ENCODE results near the gene GPR146.

The GPR146 gene

GRCh38 chr7:1090236-1090635 is 45.9 kb downstream of the GPR146 start:
- Histone ChIP-seq H3K27ac (ENCODE audit: low read length, poor library complexity, severe bottlenecking) (no peak overlapping the region), H3K14ac (ENCODE audit: low read length in 2 of 2) (peak overlapping the region in 1 of 2 experiments; percentile 69), H3K79me1 (replicated peaks; ENCODE audit: low read length, poor library complexity, severe bottlenecking) (peaks cover 32% of the 10 kb centered on the region), H2AFZ (ENCODE audit: low read depth, low read length) (no peak overlapping the region), H3K4me1 (ENCODE audit: control insufficient read depth, insufficient read depth, low read depth, low read length) (peaks cover 39% of the 10 kb centered on the region), H2BK120ac (ENCODE audit: low read depth, low read length) (no peak overlapping the region), H3K4me3 (ENCODE audit: insufficient read depth in 1 of 2, low read depth in 1 of 2, low read length in 2 of 2) (no peak overlapping the region), H3K23ac (ENCODE audit: low read length in 2 of 2) (peak overlapping the region in 1 of 2 experiments; percentile 5), H3K9ac (ENCODE audit: low read length) (no peak overlapping the region), H3K27me3 (ENCODE audit: control insufficient read depth in 1 of 2, insufficient read depth in 1 of 2, low read length in 2 of 2) (no peaks in the 10 kb centered on the region), H2BK15ac (ENCODE audit: low read depth, poor library complexity, severe bottlenecking) (no peak overlapping the region), H3K9me3 (ENCODE audit: control insufficient read depth, low read length) (no peaks in the 10 kb centered on the region), H4K8ac (ENCODE audit: low read length) (no peak overlapping the region), H3K18ac (ENCODE audit: low read depth in 1 of 2, low read length in 2 of 2) (no peak overlapping the region), H3K4ac (ENCODE audit: low read depth in 1 of 2, low read length in 2 of 2) (no peak overlapping the region), H2BK5ac (ENCODE audit: low read depth, low read length, poor library complexity, severe bottlenecking) (no peak overlapping the region), H4K91ac (ENCODE audit: low read length) (peak overlapping the region; percentile 14), H3K36me3 (ENCODE audit: control insufficient read depth in 1 of 2, insufficient read depth in 2 of 2, low read depth in 1 of 2, low read length in 2 of 2) (peaks cover 37 to 42% of the 10 kb centered on the region in 2 experiments), H2AK5ac (ENCODE audit: low read length, severe bottlenecking) (no peak overlapping the region), H2BK12ac (ENCODE audit: low read length in 2 of 2) (no peak overlapping the region), H3K4me2 (ENCODE audit: low read length, poor library complexity, severe bottlenecking) (no peak overlapping the region)
- 96% methylated on average over 21 of the region's 21 CpGs for WGBS
- DNase-seq: no peak

- H3K9me3 ChIP-seq (ENCODE audit: control insufficient read depth, low read length): no peaks in the 10 kb centered on the region
- H2AK5ac ChIP-seq (ENCODE audit: low read length, severe bottlenecking): no peak overlapping the region
- no peak overlapping the region for H3K23ac ChIP-seq (ENCODE audit: low read length in 2 of 2)
- H3K9ac ChIP-seq (ENCODE audit: low read length): no peak overlapping the region
- no peak overlapping the region for H3K18ac ChIP-seq (ENCODE audit: low read depth in 1 of 2, low read length in 2 of 2)
- peak overlapping the region; percentile 55 for H4K91ac ChIP-seq (ENCODE audit: low read length)
- WGBS: 73% methylated on average over 27 of the region's 28 CpGs
- H3K36me3 ChIP-seq (ENCODE audit: control insufficient read depth in 1 of 2, insufficient read depth in 2 of 2, low read depth in 1 of 2, low read length in 2 of 2): peaks cover 37 to 47% of the 10 kb centered on the region in 2 experiments
- no peak overlapping the region for H3K27ac ChIP-seq (ENCODE audit: low read length, poor library complexity, severe bottlenecking)
- no peak overlapping the region for H2BK12ac ChIP-seq (ENCODE audit: low read length in 2 of 2)
- no peak overlapping the region for H2BK15ac ChIP-seq (ENCODE audit: low read depth, poor library complexity, severe bottlenecking)
- H3K79me1 ChIP-seq (replicated peaks; ENCODE audit: low read length, poor library complexity, severe bottlenecking): peaks cover 37% of the 10 kb centered on the region
- no peak overlapping the region for H4K8ac ChIP-seq (ENCODE audit: low read length)
- no peak overlapping the region for H2BK120ac ChIP-seq (ENCODE audit: low read depth, low read length)
- DNase-seq: peak; percentile 36
- H2BK5ac ChIP-seq (ENCODE audit: low read depth, low read length, poor library complexity, severe bottlenecking): no peak overlapping the region
- H3K4me3 ChIP-seq (ENCODE audit: insufficient read depth in 1 of 2, low read depth in 1 of 2, low read length in 2 of 2): no peak overlapping the region
- H3K4ac ChIP-seq (ENCODE audit: low read depth in 1 of 2, low read length in 2 of 2): peak overlapping the region in 1 of 2 experiments; percentile 20
- H3K4me1 ChIP-seq (ENCODE audit: control insufficient read depth, insufficient read depth, low read depth, low read length): peaks cover 42% of the 10 kb centered on the region
- H3K27me3 ChIP-seq (ENCODE audit: control insufficient read depth in 1 of 2, insufficient read depth in 1 of 2, low read length in 2 of 2): no peaks in the 10 kb centered on the region
- no peak overlapping the region for H3K14ac ChIP-seq (ENCODE audit: low read length in 2 of 2)
- no peak overlapping the region for H2AFZ ChIP-seq (ENCODE audit: low read depth, low read length)
- H3K4me2 ChIP-seq (ENCODE audit: low read length, poor library complexity, severe bottlenecking): no peak overlapping the region
These were observed 46.6 kb downstream of the GPR146 start for GRCh38 chr7:1090686-1091643.

DNA sequence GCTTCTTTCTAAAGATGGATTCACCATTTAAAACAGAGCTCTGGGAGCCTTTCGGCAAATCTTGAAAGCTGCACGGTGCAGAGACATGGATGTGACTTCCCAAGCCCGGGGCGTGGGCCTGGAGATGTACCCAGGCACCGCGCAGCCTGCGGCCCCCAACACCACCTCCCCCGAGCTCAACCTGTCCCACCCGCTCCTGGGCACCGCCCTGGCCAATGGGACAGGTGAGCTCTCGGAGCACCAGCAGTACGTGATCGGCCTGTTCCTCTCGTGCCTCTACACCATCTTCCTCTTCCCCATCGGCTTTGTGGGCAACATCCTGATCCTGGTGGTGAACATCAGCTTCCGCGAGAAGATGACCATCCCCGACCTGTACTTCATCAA is 47.3 kb downstream of the GPR146 start:
- no peak overlapping the region for H3K4ac ChIP-seq (ENCODE audit: low read depth in 1 of 2, low read length in 2 of 2)
- 96% methylated on average over 18 of the region's 18 CpGs for WGBS

GRCh38 chr7:1092161-1092632 is 47.9 kb downstream of the GPR146 start:
- no peaks in the 10 kb centered on the region for H3K9me3 ChIP-seq (ENCODE audit: control insufficient read depth, low read length)
- no peak overlapping the region for H3K4ac ChIP-seq (ENCODE audit: low read depth in 1 of 2, low read length in 2 of 2)
- H2BK5ac ChIP-seq (ENCODE audit: low read depth, low read length, poor library complexity, severe bottlenecking): no peak overlapping the region
- H2AK5ac ChIP-seq (ENCODE audit: low read length, severe bottlenecking): no peak overlapping the region
- H2BK12ac ChIP-seq (ENCODE audit: low read length in 2 of 2): no peak overlapping the region
- no peak overlapping the region for H3K9ac ChIP-seq (ENCODE audit: low read length)
- H3K14ac ChIP-seq (ENCODE audit: low read length in 2 of 2): no peak overlapping the region
- 98% methylated on average over 40 of the region's 40 CpGs for WGBS
- DNase-seq: no peak
- no peak overlapping the region for H4K8ac ChIP-seq (ENCODE audit: low read length)
- H3K27ac ChIP-seq (ENCODE audit: low read length, poor library complexity, severe bottlenecking): no peak overlapping the region
- no peak overlapping the region for H2AFZ ChIP-seq (ENCODE audit: low read depth, low read length)
- H3K27me3 ChIP-seq (ENCODE audit: control insufficient read depth in 1 of 2, insufficient read depth in 1 of 2, low read length in 2 of 2): no peaks in the 10 kb centered on the region
- H3K4me1 ChIP-seq (ENCODE audit: control insufficient read depth, insufficient read depth, low read depth, low read length): peaks cover 35% of the 10 kb centered on the region
- H3K4me2 ChIP-seq (ENCODE audit: low read length, poor library complexity, severe bottlenecking): no peak overlapping the region
- H3K18ac ChIP-seq (ENCODE audit: low read depth in 1 of 2, low read length in 2 of 2): no peak overlapping the region
- H2BK120ac ChIP-seq (ENCODE audit: low read depth, low read length): no peak overlapping the region
- no peak overlapping the region for H3K23ac ChIP-seq (ENCODE audit: low read length in 2 of 2)
- H4K91ac ChIP-seq (ENCODE audit: low read length): no peak overlapping the region
- no peak overlapping the region for H2BK15ac ChIP-seq (ENCODE audit: low read depth, poor library complexity, severe bottlenecking)
- H3K79me1 ChIP-seq (replicated peaks; ENCODE audit: low read length, poor library complexity, severe bottlenecking): peaks cover 47% of the 10 kb centered on the region
- peaks cover 37 to 55% of the 10 kb centered on the region in 2 experiments for H3K36me3 ChIP-seq (ENCODE audit: control insufficient read depth in 1 of 2, insufficient read depth in 2 of 2, low read depth in 1 of 2, low read length in 2 of 2)
- no peak overlapping the region for H3K4me3 ChIP-seq (ENCODE audit: insufficient read depth in 1 of 2, low read depth in 1 of 2, low read length in 2 of 2)

More for the DNA sequence above, 47.3 kb downstream of the GPR146 start:
- Histone ChIP-seq H3K36me3 (ENCODE audit: control insufficient read depth in 1 of 2, insufficient read depth in 2 of 2, low read depth in 1 of 2, low read length in 2 of 2) (peaks cover 37 to 51% of the 10 kb centered on the region in 2 experiments), H3K79me1 (replicated peaks; ENCODE audit: low read length, poor library complexity, severe bottlenecking) (peaks cover 42% of the 10 kb centered on the region), H3K4me3 (ENCODE audit: insufficient read depth in 1 of 2, low read depth in 1 of 2, low read length in 2 of 2) (no peak overlapping the region), H3K14ac (ENCODE audit: low read length in 2 of 2) (no peak overlapping the region), H3K9me3 (ENCODE audit: control insufficient read depth, low read length) (no peaks in the 10 kb centered on the region), H2AK5ac (ENCODE audit: low read length, severe bottlenecking) (no peak overlapping the region), H3K27ac (ENCODE audit: low read length, poor library complexity, severe bottlenecking) (no peak overlapping the region), H3K27me3 (ENCODE audit: control insufficient read depth in 1 of 2, insufficient read depth in 1 of 2, low read length in 2 of 2) (no peaks in the 10 kb centered on the region), H3K9ac (ENCODE audit: low read length) (no peak overlapping the region), H4K91ac (ENCODE audit: low read length) (no peak overlapping the region), H2AFZ (ENCODE audit: low read depth, low read length) (no peak overlapping the region), H3K23ac (ENCODE audit: low read length in 2 of 2) (no peak overlapping the region), H2BK12ac (ENCODE audit: low read length in 2 of 2) (no peak overlapping the region), H3K4me1 (ENCODE audit: control insufficient read depth, insufficient read depth, low read depth, low read length) (peaks cover 38% of the 10 kb centered on the region), H2BK120ac (ENCODE audit: low read depth, low read length) (no peak overlapping the region), H2BK5ac (ENCODE audit: low read depth, low read length, poor library complexity, severe bottlenecking) (no peak overlapping the region), H3K4me2 (ENCODE audit: low read length, poor library complexity, severe bottlenecking) (no peak overlapping the region), H2BK15ac (ENCODE audit: low read depth, poor library complexity, severe bottlenecking) (no peak overlapping the region), H3K18ac (ENCODE audit: low read depth in 1 of 2, low read length in 2 of 2) (no peak overlapping the region), H4K8ac (ENCODE audit: low read length) (no peak overlapping the region)
- no peak for DNase-seq
